ENCODE measurements around the gene B4GALT5. TPM values are rescaled to one million over a fixed set of nuclear protein-coding genes. Genes with fewer than 3 reads are reported as not detected.
A peak's percentile ranks its signal among the peaks of the same experiment; 100 is the strongest.

Gene B4GALT5
- total and polyA plus RNA-seq, 12 donors = 14.2 to 137 (median 69.1) TPM

- DNase-seq = no peak
- Histone ChIP-seq H3K4me1 (replicated peaks in 1 of 2) (peaks cover 64 to 89% of the 10 kb centered on the region in 2 donors), H3K36me3 (replicated peaks in 1 of 2) (no peaks in the 10 kb centered on the region), H3K27me3 (no peaks in the 10 kb centered on the region), H3K4me3 (no peak overlapping the region), H3K27ac (peak overlapping the region in 1 of 5 donors; percentile 1), H3K9me3 (replicated peaks in 1 of 3) (no peaks in the 10 kb centered on the region)
- no peak for TF ChIP-seq POLR2A (IDR thresholded peaks at IDR 0.05)
- no peak for TF ChIP-seq CTCF (IDR thresholded peaks at IDR 0.05)
- WGBS, 4 donors = 83 to 93% (median 90%) methylated on average over 4 of the region's 4 CpGs
- intact Hi-C loops (cut with DNase I) = no loop called here
Observed at GRCh38 chr20:49682798-49683197, 30.9 kb downstream of the B4GALT5 start.

- Histone ChIP-seq H3K9me3 (replicated peaks in 1 of 3) (no peaks in the 10 kb centered on the region), H3K4me1 (replicated peaks in 1 of 2) (peaks cover 63 to 89% of the 10 kb centered on the region in 2 donors)
- WGBS, 4 donors = 87 to 90% (median 88%) methylated on average over 4 to 8 of the region's 8 CpGs
Observed at GRCh38 chr20:49682278-49682677, 31.4 kb downstream of the B4GALT5 start.

DNA sequence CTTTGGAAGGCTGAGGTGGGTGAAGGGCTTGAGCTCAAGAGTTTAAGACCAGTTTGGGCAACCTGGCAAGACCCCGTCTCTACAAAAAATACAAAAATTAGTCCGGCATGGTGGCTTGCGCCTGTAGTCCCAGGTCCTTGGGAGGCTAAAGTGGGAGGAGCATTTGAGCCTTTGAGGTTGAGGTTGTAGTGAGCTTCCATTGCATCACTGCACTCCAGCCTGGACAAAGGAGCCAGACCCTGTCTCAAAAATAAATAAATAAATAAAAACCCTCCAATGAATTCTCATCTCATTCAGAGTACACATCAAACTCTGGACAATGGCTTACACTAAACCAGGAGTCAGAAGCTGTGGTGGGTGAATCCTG lies 31.8 kb downstream of the B4GALT5 start:
- TF ChIP-seq CTCF (IDR thresholded peaks at IDR 0.05) (no peak), POLR2A (IDR thresholded peaks at IDR 0.05) (no peak)
- intact Hi-C loops (cut with DNase I) = no loop called here
- Histone ChIP-seq H3K4me3 (no peak overlapping the region), H3K27ac (peak overlapping the region in 2 of 5 donors; percentile 14 to 37), H3K27me3 (no peaks in the 10 kb centered on the region), H3K36me3 (replicated peaks in 1 of 2) (no peaks in the 10 kb centered on the region), H3K4me1 (replicated peaks in 1 of 2) (peaks cover 63 to 89% of the 10 kb centered on the region in 2 donors), H3K9me3 (replicated peaks in 1 of 3) (no peaks in the 10 kb centered on the region)
- DNase-seq = no peak
- 95 to 100% (median 99%) methylated on average over 3 of the region's 3 CpGs for WGBS, 4 donors

More at GRCh38 chr20:49682278-49682677, 31.4 kb downstream of the B4GALT5 start:
- peak overlapping the region in 1 of 5 donors; percentile 1 for H3K27ac ChIP-seq
- intact Hi-C loops (cut with DNase I) = no loop called here
- H3K27me3 ChIP-seq = no peaks in the 10 kb centered on the region
- TF ChIP-seq CTCF (IDR thresholded peaks at IDR 0.05) = no peak
- TF ChIP-seq POLR2A (IDR thresholded peaks at IDR 0.05) = no peak
- DNase-seq = no peak
- H3K36me3 ChIP-seq (replicated peaks in 1 of 2) = no peaks in the 10 kb centered on the region
- H3K4me3 ChIP-seq = no peak overlapping the region

GRCh38 chr20:49680484-49680883 lies 33.2 kb downstream of the B4GALT5 start:
- no peak for TF ChIP-seq POLR2A (IDR thresholded peaks at IDR 0.05)
- TF ChIP-seq CTCF (IDR thresholded peaks at IDR 0.05) = no peak
- WGBS, 4 donors = 50 to 60% (median 56%) methylated on average over 5 to 6 of the region's 6 CpGs

More at GRCh38 chr20:49680484-49680883, 33.2 kb downstream of the B4GALT5 start:
- peak overlapping the region in 2 of 5 donors; percentile 28 to 89 for H3K27ac ChIP-seq
- H3K4me1 ChIP-seq (replicated peaks in 1 of 2) = peaks cover 62 to 89% of the 10 kb centered on the region in 2 donors
- no peak overlapping the region for H3K4me3 ChIP-seq
- H3K27me3 ChIP-seq = no peaks in the 10 kb centered on the region
- intact Hi-C loops (cut with DNase I) = no loop called here
- H3K9me3 ChIP-seq (replicated peaks in 1 of 3) = no peaks in the 10 kb centered on the region
- DNase-seq = no peak
- no peaks in the 10 kb centered on the region for H3K36me3 ChIP-seq (replicated peaks in 1 of 2)
